Measurements from ENCODE around the gene ZBTB7C. TPM values are rescaled to one million over a fixed set of nuclear protein-coding genes. Genes with fewer than 3 reads are reported as not detected.

The ZBTB7C gene
- total RNA-seq, 1 experiment from 2014 or later, result 0.33 TPM

DNA sequence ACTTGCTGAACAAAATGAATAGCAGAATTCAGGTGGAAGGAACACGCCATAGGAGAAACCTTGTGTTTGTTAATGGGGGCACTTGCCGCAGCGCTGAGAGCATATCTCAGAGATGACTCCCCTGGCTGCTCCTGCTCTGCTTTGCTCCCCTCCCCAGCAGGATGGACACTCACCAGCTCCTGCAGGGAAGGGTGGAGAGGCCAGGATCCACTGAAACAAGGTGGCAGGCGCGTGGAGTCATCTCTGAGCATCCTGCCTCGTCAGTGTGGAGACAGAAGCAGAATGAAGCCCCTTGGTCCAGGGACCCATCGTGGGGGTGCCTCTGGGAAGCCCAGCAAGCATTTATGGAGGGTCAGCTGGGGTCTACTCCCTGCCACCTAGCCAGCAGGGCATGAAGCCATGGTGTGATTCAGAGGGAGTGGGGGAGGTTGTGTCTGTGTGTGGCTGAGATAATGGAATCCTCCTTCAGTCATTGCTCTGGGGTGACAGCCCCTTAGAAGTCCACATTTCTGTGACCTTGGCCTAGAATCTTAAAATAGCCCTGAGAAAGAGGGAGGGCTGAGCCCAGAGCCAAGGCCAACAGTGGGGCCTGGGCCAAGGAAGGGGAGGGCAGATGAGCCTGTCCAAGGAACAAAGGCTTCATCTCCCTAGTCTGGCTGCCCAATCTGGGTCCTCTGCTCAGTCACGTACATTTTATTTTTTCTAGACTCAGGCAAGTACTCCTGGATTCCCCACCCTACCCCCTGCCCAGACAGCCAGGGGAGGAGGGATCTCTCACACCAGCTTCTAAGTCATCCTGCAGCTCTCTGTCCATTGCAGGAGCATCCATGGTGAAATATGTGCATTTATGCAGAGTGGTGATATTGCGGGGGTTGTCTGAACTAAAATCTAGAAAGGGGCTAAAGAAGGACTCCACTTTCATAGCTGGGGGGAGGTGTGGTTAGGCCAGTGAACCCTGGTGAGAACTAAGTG is 215.4 kb downstream of the ZBTB7C start:
- Mint-ChIP-seq H3K27ac (no peak overlapping the region), H3K36me3 (ENCODE audit: insufficient read depth in 1 of 3, low read depth in 3 of 3) (no peaks in the 10 kb centered on the region), H3K4me1 (peaks cover 9 to 11% of the 10 kb centered on the region in 2 experiments), H3K27me3 (ENCODE audit: low read depth) (peaks cover 16% of the 10 kb centered on the region), H3K4me3 (no peak overlapping the region), H3K9me3 (peaks cover 0 to 1% of the 10 kb centered on the region in 2 experiments; a peak in 2 of 5 replicates)
- H4K8ac ChIP-seq (replicated peaks; ENCODE audit: insufficient read length, low read depth, low read length), result no peak overlapping the region
- H3K4me1 ChIP-seq (ENCODE audit: insufficient read depth, low read length), result no peaks in the 10 kb centered on the region
- H2BK15ac ChIP-seq (ENCODE audit: low read depth, low read length), result no peak overlapping the region
- H4K20me1 ChIP-seq (ENCODE audit: control insufficient read depth, insufficient read depth, insufficient read length), result no peaks in the 10 kb centered on the region
- TF ChIP-seq CTCF (conservative IDR thresholded peaks at IDR 0.05), result no peak
- H3T11ph ChIP-seq (ENCODE audit: low read length), result no peak overlapping the region
- H3K14ac ChIP-seq (ENCODE audit: insufficient read depth, low read length), result no peak overlapping the region
- H2AFZ ChIP-seq (ENCODE audit: low read length), result no peak overlapping the region
- no peak overlapping the region for H2BK120ac ChIP-seq (ENCODE audit: low read depth, low read length, poor library complexity, severe bottlenecking)
- H2AK5ac ChIP-seq (ENCODE audit: insufficient read length, low read length), result no peak overlapping the region
- no peaks in the 10 kb centered on the region for H3K79me2 ChIP-seq (ENCODE audit: insufficient read depth, low read length)
- H2BK12ac ChIP-seq (ENCODE audit: insufficient read length, low read depth, low read length), result no peak overlapping the region
- H2BK5ac ChIP-seq (ENCODE audit: insufficient read length, low read length), result no peak overlapping the region
- H4K91ac ChIP-seq (ENCODE audit: insufficient read length, low read depth, low read length), result no peak overlapping the region
- H2BK20ac ChIP-seq (ENCODE audit: low read depth, low read length, poor library complexity, severe bottlenecking), result no peak overlapping the region
- no peak overlapping the region for H3K23ac ChIP-seq (ENCODE audit: insufficient read length, low read depth, low read length)
- no peaks in the 10 kb centered on the region for H3K79me1 ChIP-seq (ENCODE audit: insufficient read depth, low read depth, low read length, poor library complexity, severe bottlenecking)
- H3K18ac ChIP-seq (ENCODE audit: insufficient read length, low read depth, low read length), result no peak overlapping the region
- no peak for DNase-seq
- no peaks in the 10 kb centered on the region; the same call in 1 of the 2 replicates for H3K27me3 ChIP-seq (ENCODE audit: insufficient read depth, low read length)
- no peak overlapping the region for H3K9ac ChIP-seq (ENCODE audit: extremely low read depth, insufficient read length, low read length)
- whole genome bisulfite sequencing (ENCODE audit: extremely low coverage, insufficient read length, low lambda C conversion rate), result no CpG with 5 or more reads among the region's 9 CpGs
- no peak overlapping the region for H3K4ac ChIP-seq (ENCODE audit: low read depth, low read length)
- no peaks in the 10 kb centered on the region for H3K23me2 ChIP-seq (ENCODE audit: insufficient read length, low read depth, low read length, poor library complexity, severe bottlenecking)
- no peaks in the 10 kb centered on the region for H3K9me3 ChIP-seq (ENCODE audit: control insufficient read depth, low read depth, low read length)
- no peak overlapping the region for H3K56ac ChIP-seq (ENCODE audit: insufficient read length, low read depth, low read length)
- no peak overlapping the region for H4K5ac ChIP-seq (ENCODE audit: insufficient read length, low read depth, low read length)
- no peak overlapping the region for H3K4me2 ChIP-seq (ENCODE audit: insufficient read depth, insufficient read length, low read length)
- no peak overlapping the region for H3K27ac ChIP-seq (ENCODE audit: insufficient read length, low read depth, low read length)

Data from H9 (cell line).